ENCODE data around the gene HSF2BP. TPM values are rescaled to one million over a fixed set of nuclear protein-coding genes. Genes with fewer than 3 reads are reported as not detected.

Gene HSF2BP
- total RNA-seq, 1 donor from 2014 or later, result 0.50 TPM

Other genes starting within 250 kb of the HSF2BP start
- 3.4 and 3.8 TPM in 2 replicates for gene SIK1, start 232.4 kb downstream of the HSF2BP start, total RNA-seq
- 52.6 and 55.0 TPM in 2 replicates for gene RRP1B, start 72 bp upstream of the HSF2BP start, total RNA-seq
- 88.9 and 92.4 TPM in 2 replicates for gene PDXK, start 59.6 kb upstream of the HSF2BP start, total RNA-seq
- 63.8 and 68.7 TPM in 2 replicates for gene CSTB, start 116.8 kb upstream of the HSF2BP start, total RNA-seq
- 34.9 and 35.8 TPM in 2 replicates for gene RRP1, start 130.1 kb upstream of the HSF2BP start, total RNA-seq
- gene AGPAT3, start 205.7 kb upstream of the HSF2BP start, total RNA-seq, result 126 and 127 TPM in 2 replicates

Data from T-helper 2 cell treated with Interferon-gamma antibody and Interleukin-4, amounts not matched to agents 100 ng/mL and 5 ng/mL, for 36 hours (primary cell).